Activated CD4-positive, alpha-beta memory T cell treated with anti-CD3 and anti-CD28 coated beads for 36 hours (primary cell): Measurements from ENCODE around the gene DGCR2. TPM values are rescaled to one million over a fixed set of nuclear protein-coding genes. Genes with fewer than 3 reads are reported as not detected.

Source experiments
- CTCF ChIA-PET: fragments of 350-600 bp; sonication (Branson Sonifier 250); formaldehyde crosslinking; loops from one replicate; lab custom pipeline; 2021; ENCODE audit warnings: antibody characterized with exemption, inconsistent platforms; lab: Charles Lee
- POLR2A ChIA-PET: fragments of 350-600 bp; sonication (Branson Sonifier 250); formaldehyde crosslinking; loops from one replicate; lab custom pipeline; 2021; ENCODE audit warnings: antibody characterized with exemption; lab: Charles Lee
- DNase-seq: peaks from one replicate; pipeline ENCODE4 v3.0.0-alpha.2; 2020
- H3K27ac Mint-ChIP-seq: one replicate; pipeline ENCODE4 v1.8.0; 2021; ENCODE audit warnings: mixed read lengths
- H3K27me3 Mint-ChIP-seq: one replicate; pipeline ENCODE4 v1.8.0; 2021; ENCODE audit warnings: mixed read lengths
- H3K36me3 Mint-ChIP-seq: one replicate; pipeline ENCODE4 v1.8.0; 2021; ENCODE audit warnings: mixed read lengths
- H3K4me1 Mint-ChIP-seq: one replicate; pipeline ENCODE4 v1.8.0; 2021; ENCODE audit warnings: low read depth, mixed read lengths
- H3K4me3 Mint-ChIP-seq: one replicate; pipeline ENCODE4 v1.8.0; 2021; ENCODE audit warnings: mild to moderate bottlenecking, mixed read lengths
- H3K9me3 Mint-ChIP-seq: one replicate; pipeline ENCODE4 v1.8.0; 2021; ENCODE audit warnings: mixed read lengths
- intact Hi-C: fragments of 100-400 bp; cut with micrococcal nuclease; formaldehyde crosslinking; loops from one replicate; pipeline ENCODE4 v1.15.1; 2023
- total RNA-seq, 2 experiments: library from RNA; stranded (reverse); gene quantifications; one replicate each; pipeline ENCODE4 v1.2.3, GENCODE V29; 2021

Gene DGCR2
- total RNA-seq, 2 experiments from 2014 or later: 17.4 to 17.6 TPM

GRCh38 chr22:19131685-19132015 is 9.4 kb upstream of the DGCR2 start:
- Mint-ChIP-seq H3K4me3 (no peak overlapping the region), H3K36me3 (peaks cover 20% of the 10 kb centered on the region), H3K4me1 (no peaks in the 10 kb centered on the region), H3K9me3 (no peaks in the 10 kb centered on the region), H3K27me3 (no peaks in the 10 kb centered on the region), H3K27ac (no peak overlapping the region)
- no peak for DNase-seq
- ChIA-PET CTCF (interaction anchor here (1.0 kb wide), 1 partner anchor 13 kb away, joined by 3 read pairs; the partner anchor contains the start of gene ESS2), POLR2A (no interaction called here)
- intact Hi-C loops: no loop called here

- POLR2A ChIA-PET: no interaction called here
- no peak within 1 kb of the TSS for H3K4me3 Mint-ChIP-seq
- no peaks in the 10 kb centered on the region for H3K4me1 Mint-ChIP-seq
- DNase-seq: no peak
- H3K36me3 Mint-ChIP-seq: peaks cover 15% of the 10 kb centered on the region
- H3K27me3 Mint-ChIP-seq: no peaks in the 10 kb centered on the region
- intact Hi-C loops: no loop called here
- CTCF ChIA-PET: interaction anchor here (1.0 kb wide), 1 partner anchor 14 kb away, joined by 3 read pairs; the partner anchor contains the start of gene ESS2
- no peaks in the 10 kb centered on the region for H3K9me3 Mint-ChIP-seq
- H3K27ac Mint-ChIP-seq: no peak within 1 kb of the TSS
Observed at GRCh38 chr22:19130959-19131684, 8.9 kb upstream of the DGCR2 start, which contains the start of gene TSSK2. TSSK2 (plus strand) TSS chr22:19131308; CDS start chr22:19131400, 92 bp downstream.

- ChIA-PET CTCF (no interaction called here), POLR2A (no interaction called here)
- no peaks in the 10 kb centered on the region for H3K27me3 Mint-ChIP-seq
- H3K9me3 Mint-ChIP-seq: no peaks in the 10 kb centered on the region
- no peaks in the 10 kb centered on the region for H3K4me1 Mint-ChIP-seq
- no peak overlapping the region for H3K27ac Mint-ChIP-seq
- peaks cover 8% of the 10 kb centered on the region for H3K36me3 Mint-ChIP-seq
- no peak for DNase-seq
- H3K4me3 Mint-ChIP-seq: no peak overlapping the region
- intact Hi-C loops: no loop called here
Observed at GRCh38 chr22:19129871-19130270, 7.7 kb upstream of the DGCR2 start.

GRCh38 chr22:19128946-19129727 is 6.9 kb upstream of the DGCR2 start:
- Mint-ChIP-seq H3K4me3 (no peak overlapping the region), H3K36me3 (peaks cover 2% of the 10 kb centered on the region), H3K27ac (no peak overlapping the region), H3K9me3 (no peaks in the 10 kb centered on the region), H3K4me1 (no peaks in the 10 kb centered on the region), H3K27me3 (no peaks in the 10 kb centered on the region)
- ChIA-PET POLR2A (no interaction called here), CTCF (interaction anchor here (1.0 kb wide), 1 partner anchor 16 kb away, joined by 4 read pairs; the partner anchor contains the start of gene ESS2)
- no peak for DNase-seq
- intact Hi-C loops: no loop called here

- intact Hi-C loops: no loop called here
- H3K4me3 Mint-ChIP-seq: no peak overlapping the region
- H3K9me3 Mint-ChIP-seq: no peaks in the 10 kb centered on the region
- POLR2A ChIA-PET: no interaction called here
- no peaks in the 10 kb centered on the region for H3K27me3 Mint-ChIP-seq
- no peak overlapping the region for H3K27ac Mint-ChIP-seq
- H3K4me1 Mint-ChIP-seq: peaks cover 1% of the 10 kb centered on the region
- no peak for DNase-seq
- CTCF ChIA-PET: interaction anchor here (1.3 kb wide), 1 partner anchor 16 kb away, joined by 4 read pairs; the partner anchor contains the start of gene ESS2
- no peaks in the 10 kb centered on the region for H3K36me3 Mint-ChIP-seq
Observed at GRCh38 chr22:19128009-19128401, 5.8 kb upstream of the DGCR2 start.

GRCh38 chr22:19127329-19128008 is 5.3 kb upstream of the DGCR2 start:
- ChIA-PET POLR2A (no interaction called here), CTCF (interaction anchor here (1.3 kb wide), 1 partner anchor 17 kb away, joined by 4 read pairs; the partner anchor contains the start of gene ESS2)
- no peaks in the 10 kb centered on the region for H3K36me3 Mint-ChIP-seq
- H3K9me3 Mint-ChIP-seq: no peaks in the 10 kb centered on the region
- no peak overlapping the region for H3K4me3 Mint-ChIP-seq
- intact Hi-C loops: no loop called here
- H3K4me1 Mint-ChIP-seq: peaks cover 5% of the 10 kb centered on the region
- H3K27me3 Mint-ChIP-seq: no peaks in the 10 kb centered on the region
- H3K27ac Mint-ChIP-seq: no peak overlapping the region
- DNase-seq: no peak

- intact Hi-C loops: no loop called here
- Mint-ChIP-seq H3K27me3 (no peaks in the 10 kb centered on the region), H3K4me1 (peaks cover 5% of the 10 kb centered on the region), H3K36me3 (no peaks in the 10 kb centered on the region), H3K27ac (no peak overlapping the region), H3K4me3 (no peak overlapping the region), H3K9me3 (no peaks in the 10 kb centered on the region)
- POLR2A ChIA-PET: no interaction called here
- CTCF ChIA-PET: interaction anchor here (1.3 kb wide), 1 partner anchor 18 kb away, joined by 4 read pairs; the partner anchor contains the start of gene ESS2
- no peak for DNase-seq
Observed at GRCh38 chr22:19126309-19127273, 4.4 kb upstream of the DGCR2 start.

- Mint-ChIP-seq H3K36me3 (peaks cover 2% of the 10 kb centered on the region), H3K4me1 (peaks cover 13% of the 10 kb centered on the region), H3K9me3 (no peaks in the 10 kb centered on the region), H3K27ac (no peak overlapping the region), H3K27me3 (no peaks in the 10 kb centered on the region), H3K4me3 (no peak overlapping the region)
- intact Hi-C loops: no loop called here
- DNase-seq: no peak
- ChIA-PET POLR2A (no interaction called here), CTCF (interaction anchor here (1.2 kb wide), 1 partner anchor 19 kb away, joined by 4 read pairs; the partner anchor contains the start of gene ESS2)
Observed at GRCh38 chr22:19125474-19126308, 3.5 kb upstream of the DGCR2 start.

GRCh38 chr22:19125011-19125410 is 2.8 kb upstream of the DGCR2 start:
- Mint-ChIP-seq H3K4me1 (peaks cover 20% of the 10 kb centered on the region), H3K36me3 (peaks cover 2% of the 10 kb centered on the region), H3K9me3 (no peaks in the 10 kb centered on the region), H3K27ac (no peak overlapping the region), H3K27me3 (no peaks in the 10 kb centered on the region), H3K4me3 (no peak overlapping the region)
- DNase-seq: no peak
- CTCF ChIA-PET: interaction anchor here (1.2 kb wide), 1 partner anchor 19 kb away, joined by 4 read pairs; the partner anchor contains the start of gene ESS2
- intact Hi-C loops: no loop called here
- POLR2A ChIA-PET: no interaction called here

- Mint-ChIP-seq H3K4me3 (no peak overlapping the region), H3K9me3 (no peaks in the 10 kb centered on the region), H3K36me3 (peaks cover 2% of the 10 kb centered on the region), H3K27ac (no peak overlapping the region), H3K27me3 (no peaks in the 10 kb centered on the region), H3K4me1 (peaks cover 24% of the 10 kb centered on the region)
- intact Hi-C loops: no loop called here
- no peak for DNase-seq
- ChIA-PET CTCF (no interaction called here), POLR2A (no interaction called here)
Observed at GRCh38 chr22:19124377-19124776, 2.2 kb upstream of the DGCR2 start.
